HCT116 (cell line): ENCODE data around the gene PSME2. TPM values are rescaled to one million over a fixed set of nuclear protein-coding genes. Genes with fewer than 3 reads are reported as not detected.

Source experiments
- ATAC-seq: fragments of 200-7000 bp; cut with Tn5 transposase; 2 replicates; pipeline ENCODE4 v1.9.1; 2020; ENCODE audit warnings: mild to moderate bottlenecking, moderate library complexity
- BruUV-seq: library from RNA; stranded (reverse); fragments of 400-500 nt; replicated peaks from 2 replicates; lab custom pipeline; 2021; lab: Mats Ljungman, UMichigan
- CTCF ChIA-PET: fragments of 300-600 bp; sonication (Branson Sonifier 250); formaldehyde crosslinking; loops from one replicate; lab custom pipeline; 2021; ENCODE audit warnings: antibody characterized with exemption; lab: Charles Lee
- POLR2A ChIA-PET: fragments of 300-600, 350-600 bp; sonication (Branson Sonifier 250); formaldehyde crosslinking; loops from one replicate; lab custom pipeline; 2021; ENCODE audit warnings: antibody characterized with exemption; lab: Charles Lee
- RAD21 ChIA-PET, 2 experiments: fragments of 300-600 bp; sonication (Branson Sonifier 250); formaldehyde crosslinking; loops; one replicate each; lab custom pipeline; 2023; ENCODE audit warnings: low total read pairs in 2 of 2; ENCODE audit not compliant: uncharacterized antibody in 2 of 2, unreplicated experiment in 2 of 2, low non-redundant PET in 1 of 2; lab: Charles Lee
- DNase-seq: peaks from one replicate; pipeline ENCODE4 v3.0.0-alpha.2; 2010; ENCODE audit warnings: low read depth, low spot score
- H2AFZ ChIP-seq: fragments of 200-600 bp; shearing (Covaris generic), sonication (generic); 2 replicates; pipeline ENCODE4 v1.6.1; 2017; ENCODE audit warnings: low read depth, mixed run types, mixed read lengths, antibody characterized with exemption, low read length; ENCODE audit not compliant: poor library complexity, severe bottlenecking
- H3K27ac ChIP-seq: 2 replicates; pipeline ENCODE4 v1.5.1; 2012; ENCODE audit warnings: low read depth, low read length
- H3K27me3 ChIP-seq: fragments of 200-600 bp; sonication (generic); 2 replicates; pipeline ENCODE4 v1.6.1; 2016; ENCODE audit warnings: mixed run types, low read length, mixed read lengths; ENCODE audit not compliant: insufficient read depth
- H3K36me3 ChIP-seq, 2 experiments: fragments of 200-500 bp in 1 of 2; fragments of 200-600 bp in 1 of 2; sonication (Bioruptor generic) in 1 of 2; sonication (generic) in 1 of 2; 2 replicates each; pipeline versions ENCODE4 v1.5.1 to v1.6.1; 2014 to 2016; ENCODE audit warnings: low read length in 2 of 2, inconsistent platforms in 1 of 2, mixed read lengths in 1 of 2, mixed run types in 1 of 2; ENCODE audit not compliant: insufficient read depth in 2 of 2, control insufficient read depth in 1 of 2
- H3K4me1 ChIP-seq, 2 experiments: fragments of 200-600 bp in 1 of 2; sonication (generic) in 1 of 2; 2 replicates each; pipeline versions ENCODE4 v1.5.1 to v1.6.1; 2012 to 2017; ENCODE audit warnings: low read length in 2 of 2, inconsistent platforms in 1 of 2, mild to moderate bottlenecking in 1 of 2, mixed read lengths in 1 of 2, mixed run types in 1 of 2, moderate library complexity in 1 of 2; ENCODE audit not compliant: insufficient read depth in 2 of 2, control insufficient read depth in 1 of 2
- H3K4me2 ChIP-seq: fragments of 200-600 bp; sonication (generic); 2 replicates; pipeline ENCODE4 v1.6.1; 2017; ENCODE audit warnings: mixed run types, low read length, mixed read lengths
- H3K4me3 ChIP-seq, 2 experiments: fragments of 200-600 bp in 1 of 2; sonication (generic) in 1 of 2; replicated peaks in 1 of 2; 2 replicates each; pipeline ENCODE4 v1.5.1; 2011 to 2016; ENCODE audit warnings: low read length in 2 of 2, control low read depth in 1 of 2, low read depth in 1 of 2, mild to moderate bottlenecking in 1 of 2, mixed read lengths in 1 of 2, mixed run types in 1 of 2
- H3K79me2 ChIP-seq: fragments of 200-600 bp; sonication (generic); 2 replicates; pipeline ENCODE4 v1.6.1; 2017; ENCODE audit warnings: mild to moderate bottlenecking, mixed run types, low read length, moderate library complexity, mixed read lengths; ENCODE audit not compliant: insufficient read depth
- H3K9ac ChIP-seq: fragments of 200-600 bp; sonication (generic); 2 replicates; pipeline ENCODE4 v1.6.1; 2016; ENCODE audit warnings: low read length, mixed read lengths
- H3K9me2 ChIP-seq: fragments of 200-600 bp; sonication (generic), shearing (Covaris generic); 2 replicates; pipeline ENCODE4 v1.6.1; 2017; ENCODE audit warnings: mixed run types, mild to moderate bottlenecking, moderate library complexity; ENCODE audit not compliant: insufficient read depth
- H3K9me3 ChIP-seq, 2 experiments: fragments of 200-500 bp in 1 of 2; fragments of 200-600 bp in 1 of 2; sonication (Bioruptor generic) in 1 of 2; sonication (generic) in 1 of 2; 2 replicates each; pipeline ENCODE4 v1.6.1; 2014 to 2017; ENCODE audit warnings: low read length in 2 of 2, mixed read lengths in 2 of 2, inconsistent platforms in 1 of 2, low read depth in 1 of 2, mild to moderate bottlenecking in 1 of 2, mixed run types in 1 of 2, moderate library complexity in 1 of 2; ENCODE audit not compliant: control insufficient read depth in 1 of 2, insufficient read depth in 1 of 2
- H4K20me1 ChIP-seq: fragments of 200-600 bp; sonication (generic), shearing (Covaris generic); 2 replicates; pipeline ENCODE4 v1.6.1; 2017; ENCODE audit warnings: mixed run types, mild to moderate bottlenecking, moderate library complexity; ENCODE audit not compliant: insufficient read depth
- JUND ChIP-seq: IDR thresholded peaks from 2 replicates; pipeline ENCODE4 v1.6.1; 2012
- RAD21 ChIP-seq: IDR thresholded peaks from 2 replicates; pipeline ENCODE4 v1.6.1; 2012; ENCODE audit warnings: low read depth, mild to moderate bottlenecking
- SIN3A ChIP-seq: IDR thresholded peaks from 2 replicates; pipeline ENCODE4 v1.6.1; 2012; ENCODE audit warnings: low read depth
- TCF7L2 ChIP-seq: IDR thresholded peaks from 2 replicates; pipeline ENCODE4 v1.7.0; 2011; ENCODE audit warnings: borderline replicate concordance, inconsistent platforms; ENCODE audit not compliant: insufficient read depth, insufficient read length; ENCODE audit errors: extremely low read depth
- ZBTB33 ChIP-seq: IDR thresholded peaks from 2 replicates; pipeline ENCODE4 v1.6.1; 2011; ENCODE audit warnings: mild to moderate bottlenecking, low read length, moderate library complexity; ENCODE audit not compliant: insufficient replicate concordance; ENCODE audit errors: extremely low read depth
- intact Hi-C: fragments of 100-400 bp; cut with micrococcal nuclease; formaldehyde crosslinking; loops from 2 replicates; pipeline ENCODE4 v1.10.0; 2022
- total RNA-seq: library from RNA; stranded (reverse); gene quantifications from one replicate; pipeline ENCODE4 v1.2.1, GENCODE V29; 2021; ENCODE audit not compliant: unreplicated experiment
- TF ChIP-seq, protein P1 (sequence below): IDR thresholded peaks from 2 replicates; pipeline ENCODE4 v1.6.1; 2012

Gene PSME2
- total RNA-seq, 1 experiment from 2014 or later, result 160 TPM

- TF ChIP-seq ZBTB33 (no peak), SIN3A (no peak)
- TF ChIP-seq, protein P1, sequence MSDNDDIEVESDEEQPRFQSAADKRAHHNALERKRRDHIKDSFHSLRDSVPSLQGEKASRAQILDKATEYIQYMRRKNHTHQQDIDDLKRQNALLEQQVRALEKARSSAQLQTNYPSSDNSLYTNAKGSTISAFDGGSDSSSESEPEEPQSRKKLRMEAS, result no peak
These were observed 16.9 kb downstream of the PSME2 start (continued) for GRCh38 chr14:24129410-24129998.

GRCh38 chr14:24127673-24128072 lies 18.7 kb downstream of the PSME2 start:
- no peaks in the 10 kb centered on the region for H3K4me1 ChIP-seq
- no peak overlapping the region for H3K27ac ChIP-seq
- H3K9me2 ChIP-seq, result no peaks in the 10 kb centered on the region
- DNase-seq (no peak), ATAC-seq (no peak)
- no peak overlapping the region for H3K4me2 ChIP-seq
- no peak overlapping the region for H3K4me3 ChIP-seq
- ChIA-PET RAD21 (interaction anchor here in 1 of 2 experiments (0.7 kb wide), 1 partner anchor 14 kb away, joined by 3 read pairs; no protein-coding TSS in a partner anchor), CTCF (interaction anchor here (0.8 kb wide), 1 partner anchor 70 kb away, joined by 3 read pairs; no protein-coding TSS in a partner anchor), POLR2A (interaction anchor here (0.6 to 1.9 kb wide), 3 partner anchors 8 to 27 kb away, joined by 3 to 8 read pairs (median 5); partner anchors contain the start of genes EMC9 and PSME1)
- H3K79me2 ChIP-seq, result no peaks in the 10 kb centered on the region
- H2AFZ ChIP-seq, result no peak overlapping the region
- no TSS peak for BruUV-seq
- no peak overlapping the region for H3K9ac ChIP-seq
- H3K9me3 ChIP-seq, result no peaks in the 10 kb centered on the region
- peaks cover 0 to 3% of the 10 kb centered on the region in 2 experiments; a peak in 2 of 4 replicates for H3K36me3 ChIP-seq
- TF ChIP-seq, protein P1, result no peak
- TF ChIP-seq JUND (no peak), TCF7L2 (no peak), RAD21 (no peak)
- H3K27me3 ChIP-seq, result no peaks in the 10 kb centered on the region
- no peaks in the 10 kb centered on the region for H4K20me1 ChIP-seq
- intact Hi-C loops, result no loop called here
